22Rv1 (cell line): Measurements from ENCODE around the gene FAM180B.

Experiments used
- CTCF ChIP-seq: fragments of 450-650 bp; IDR thresholded peaks from 2 replicates; pipeline ENCODE4 v1.5.1; 2017; ENCODE audit warnings: mild to moderate bottlenecking
- ZFX ChIP-seq: fragments of 450-650 bp; IDR thresholded peaks from 2 replicates; pipeline ENCODE4 v1.6.1; 2017; ENCODE audit warnings: antibody characterized with exemption, borderline replicate concordance

DNA sequence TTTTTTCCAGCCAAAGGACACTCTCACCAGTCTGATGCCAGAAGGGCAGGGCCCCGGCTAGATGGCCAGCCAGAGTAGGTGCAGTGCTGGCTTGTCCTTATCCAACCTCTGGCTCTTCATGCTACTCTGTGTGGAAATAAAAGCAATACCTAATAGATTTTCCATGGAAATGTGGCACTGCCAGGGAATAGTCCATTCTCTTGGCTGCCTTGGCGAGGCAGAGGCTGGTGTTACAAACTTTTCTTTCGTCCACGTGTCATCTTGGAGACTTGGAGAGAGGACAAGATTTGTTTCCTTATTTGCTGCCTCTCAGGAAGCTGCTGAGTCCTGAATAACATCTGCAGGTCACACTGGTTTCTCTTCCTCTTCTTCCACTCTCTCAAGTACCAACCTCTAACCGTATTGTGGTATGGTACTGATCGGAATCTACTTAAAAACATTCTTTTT, 24.9 kb downstream of the FAM180B start:
- no peak for TF ChIP-seq CTCF
- TF ChIP-seq ZFX, result no peak
